Upper lobe of left lung (tissue), 4 donors: ENCODE measurements around the gene MROH7.

ENCODE experiments used
- POLR2A ChIP-seq, 4 donors: fragments of 450-650 bp; IDR thresholded peaks; one replicate each; pipeline ENCODE4 v1.5.1; 2016 to 2017; ENCODE audit warnings: antibody characterized with exemption in 4 of 4, mild to moderate bottlenecking in 2 of 4
- POLR2AphosphoS5 ChIP-seq, 2 donors: sonication (generic); formaldehyde crosslinking; IDR thresholded peaks; one replicate each; pipeline ENCODE4 v1.5.1; 2017; ENCODE audit warnings: antibody characterized with exemption in 2 of 2
- TF ChIP-seq, protein P1 (sequence below), 6 experiments: fragments of 450-650 bp in 4 of 6; fragments of 200-600 bp in 2 of 6; sonication (generic) in 2 of 6; IDR thresholded peaks; one replicate each; pipeline ENCODE4 v1.5.1; 2016 to 2019; ENCODE audit warnings: antibody characterized with exemption in 6 of 6

DNA sequence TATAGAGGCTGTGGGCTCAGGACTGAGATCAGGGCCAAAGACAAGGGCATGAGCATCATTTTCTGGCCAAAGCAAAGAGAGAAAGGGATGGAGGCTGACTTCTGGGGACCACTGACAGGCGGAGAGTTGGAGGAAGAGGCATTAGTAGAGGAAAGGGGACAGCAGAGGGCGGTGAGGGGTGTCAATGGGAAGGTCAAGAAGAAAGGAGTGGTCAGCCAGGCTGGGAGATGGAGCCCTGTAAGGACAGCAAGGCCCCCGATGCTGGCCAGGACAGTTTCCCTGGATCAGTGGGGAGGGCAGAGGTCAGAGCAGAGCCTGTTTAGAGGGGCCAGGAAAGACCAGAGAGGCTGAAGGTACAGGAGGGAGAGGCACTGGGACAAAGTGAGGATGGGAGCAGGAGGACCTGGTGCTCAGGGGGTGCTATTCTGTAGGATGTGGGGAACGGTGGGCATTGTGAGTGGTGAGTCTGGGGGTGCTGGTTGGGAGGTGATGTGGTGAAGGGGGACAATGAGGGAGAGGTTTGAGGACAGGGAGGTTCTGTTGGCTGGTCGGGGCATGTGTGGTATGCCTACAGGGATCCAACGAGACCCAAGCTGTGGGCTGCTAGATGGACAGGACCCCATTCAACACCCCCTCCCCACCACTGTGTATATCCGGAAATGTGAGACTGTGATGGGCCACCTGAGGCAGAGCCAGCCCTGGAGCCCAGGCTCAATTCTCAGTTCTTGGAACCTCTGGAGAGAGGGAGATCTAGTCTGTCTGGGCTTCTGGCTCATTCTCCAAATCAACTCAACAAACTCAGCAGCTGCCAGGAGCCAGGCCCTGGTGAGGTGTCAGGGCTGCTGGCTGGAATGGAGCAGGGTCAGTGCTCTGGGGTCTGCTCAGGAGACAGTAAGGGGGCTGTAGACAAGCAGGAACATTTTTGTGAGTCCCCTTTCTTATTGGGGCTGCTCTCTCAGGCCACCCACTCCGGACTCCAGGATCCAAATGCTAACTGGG, 16.8 kb upstream of the MROH7 start:
- TF ChIP-seq, protein P1, sequence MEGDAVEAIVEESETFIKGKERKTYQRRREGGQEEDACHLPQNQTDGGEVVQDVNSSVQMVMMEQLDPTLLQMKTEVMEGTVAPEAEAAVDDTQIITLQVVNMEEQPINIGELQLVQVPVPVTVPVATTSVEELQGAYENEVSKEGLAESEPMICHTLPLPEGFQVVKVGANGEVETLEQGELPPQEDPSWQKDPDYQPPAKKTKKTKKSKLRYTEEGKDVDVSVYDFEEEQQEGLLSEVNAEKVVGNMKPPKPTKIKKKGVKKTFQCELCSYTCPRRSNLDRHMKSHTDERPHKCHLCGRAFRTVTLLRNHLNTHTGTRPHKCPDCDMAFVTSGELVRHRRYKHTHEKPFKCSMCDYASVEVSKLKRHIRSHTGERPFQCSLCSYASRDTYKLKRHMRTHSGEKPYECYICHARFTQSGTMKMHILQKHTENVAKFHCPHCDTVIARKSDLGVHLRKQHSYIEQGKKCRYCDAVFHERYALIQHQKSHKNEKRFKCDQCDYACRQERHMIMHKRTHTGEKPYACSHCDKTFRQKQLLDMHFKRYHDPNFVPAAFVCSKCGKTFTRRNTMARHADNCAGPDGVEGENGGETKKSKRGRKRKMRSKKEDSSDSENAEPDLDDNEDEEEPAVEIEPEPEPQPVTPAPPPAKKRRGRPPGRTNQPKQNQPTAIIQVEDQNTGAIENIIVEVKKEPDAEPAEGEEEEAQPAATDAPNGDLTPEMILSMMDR (IDR thresholded peaks at IDR 0.05) = no peak
- no peak for TF ChIP-seq POLR2AphosphoS5 (IDR thresholded peaks at IDR 0.05)
- no peak for TF ChIP-seq POLR2A (IDR thresholded peaks at IDR 0.05)
